B cell (primary cell): ENCODE measurements around the gene CNST. TPM values are rescaled to one million over a fixed set of nuclear protein-coding genes. Genes with fewer than 3 reads are reported as not detected.

ENCODE experiments used
- ATAC-seq: fragments of 200-7000 bp; cut with Tn5 transposase; one replicate; pipeline ENCODE4 v1.10.0; 2021; ENCODE audit warnings: low read depth, mild to moderate bottlenecking, moderate number of reproducible peaks, moderate library complexity
- CTCF ChIA-PET: fragments of 350-600 bp; sonication (Branson Sonifier 250); formaldehyde crosslinking; loops from one replicate; lab custom pipeline; 2021; ENCODE audit warnings: antibody characterized with exemption, inconsistent platforms; lab: Charles Lee
- POLR2A ChIA-PET: fragments of 350-600 bp; sonication (Branson Sonifier 250); formaldehyde crosslinking; loops from one replicate; lab custom pipeline; 2021; ENCODE audit warnings: antibody characterized with exemption; lab: Charles Lee
- DNase-seq: peaks from one replicate; pipeline ENCODE4 v3.0.0; 2013
- H2AFZ ChIP-seq: 2 replicates; pipeline ENCODE4 v1.6.1; 2012; ENCODE audit warnings: mild to moderate bottlenecking, low read depth, low read length; ENCODE audit not compliant: insufficient read depth, poor library complexity, severe bottlenecking
- H3K27ac ChIP-seq, 2 donors: 1 replicate in 1 of 2; 2 replicates in 1 of 2; pipeline ENCODE4 v1.5.1; 2012 to 2013; ENCODE audit warnings: low read length in 2 of 2, mild to moderate bottlenecking in 2 of 2, moderate library complexity in 1 of 2
- H3K27me3 ChIP-seq, 4 experiments: fragments of 200-600 bp in 1 of 4; sonication (generic) in 1 of 4; replicated peaks in 1 of 4; 1 replicate in 2 of 4; 2 replicates in 2 of 4; pipeline versions ENCODE4 v1.6.1 to v1.7.0; 2013 to 2016; ENCODE audit warnings: low read length in 3 of 4, mild to moderate bottlenecking in 2 of 4, mixed read lengths in 1 of 4, moderate library complexity in 1 of 4; ENCODE audit not compliant: insufficient read depth in 4 of 4, control insufficient read depth in 3 of 4; ENCODE audit errors: control extremely low read depth in 1 of 4
- H3K36me3 ChIP-seq, 2 experiments: replicated peaks in 1 of 2; 1 replicate in 1 of 2; 2 replicates in 1 of 2; pipeline versions ENCODE4 v1.6.1 to v1.7.1; 2013; ENCODE audit warnings: low read length in 1 of 2; ENCODE audit not compliant: insufficient read depth in 2 of 2, control insufficient read depth in 1 of 2; ENCODE audit errors: control extremely low read depth in 1 of 2, extremely low read depth in 1 of 2
- H3K4me1 ChIP-seq, 2 donors: fragments of 200-600 bp in 1 of 2; sonication (generic) in 1 of 2; 1 replicate in 1 of 2; 2 replicates in 1 of 2; pipeline versions ENCODE4 v1.5.1 to v1.6.1; 2013 to 2017; ENCODE audit warnings: low read length in 2 of 2; ENCODE audit not compliant: control insufficient read depth in 2 of 2, insufficient read depth in 2 of 2
- H3K4me2 ChIP-seq: replicated peaks from 2 replicates; pipeline ENCODE3; 2012; ENCODE audit warnings: mild to moderate bottlenecking, low read depth, low read length; ENCODE audit not compliant: poor library complexity, severe bottlenecking
- H3K4me3 ChIP-seq, 5 experiments: fragments of 200-600 bp in 1 of 5; sonication (generic) in 1 of 5; 1 replicate in 3 of 5; 2 replicates in 2 of 5; pipeline versions ENCODE4 v1.5.1 to v1.7.0; 2011 to 2016; ENCODE audit warnings: low read length in 4 of 5, mild to moderate bottlenecking in 4 of 5, low read depth in 2 of 5, control low read depth in 1 of 5, moderate library complexity in 1 of 5; ENCODE audit not compliant: insufficient read depth in 1 of 5; ENCODE audit errors: control extremely low read depth in 1 of 5, extremely low read depth in 1 of 5
- H3K79me2 ChIP-seq: fragments of 200-600 bp; sonication (generic); one replicate; pipeline ENCODE4 v1.6.0; 2016; ENCODE audit warnings: low read length; ENCODE audit not compliant: control insufficient read depth, insufficient read depth
- H3K9ac ChIP-seq: fragments of 200-600 bp; sonication (generic); 2 replicates; pipeline ENCODE4 v1.6.1; 2017; ENCODE audit warnings: mild to moderate bottlenecking, low read length, moderate library complexity
- H3K9me3 ChIP-seq, 3 donors: one replicate each; pipeline versions ENCODE4 v1.6.1 to v1.7.1; 2013; ENCODE audit warnings: low read length in 2 of 3; ENCODE audit not compliant: control insufficient read depth in 2 of 3, insufficient read depth in 1 of 3; ENCODE audit errors: control extremely low read depth in 1 of 3
- H4K20me1 ChIP-seq: 2 replicates; pipeline ENCODE4 v1.6.0; 2012; ENCODE audit warnings: mild to moderate bottlenecking, low read length; ENCODE audit not compliant: insufficient read depth, control insufficient read depth, poor library complexity, severe bottlenecking
- H3K27ac Mint-ChIP-seq: one replicate; pipeline ENCODE4 v1.8.0; 2021; ENCODE audit warnings: mixed read lengths
- H3K27me3 Mint-ChIP-seq: one replicate; pipeline ENCODE4 v1.8.0; 2021; ENCODE audit warnings: mixed read lengths
- H3K4me1 Mint-ChIP-seq: one replicate; pipeline ENCODE4 v1.8.0; 2021; ENCODE audit warnings: mixed read lengths
- H3K4me3 Mint-ChIP-seq: one replicate; pipeline ENCODE4 v1.8.0; 2021; ENCODE audit warnings: mixed read lengths
- H3K9me3 Mint-ChIP-seq: one replicate; pipeline ENCODE4 v1.8.0; 2022; ENCODE audit warnings: mixed read lengths; ENCODE audit not compliant: insufficient read depth
- CTCF ChIP-seq: fragments of 200-600 bp; IDR thresholded peaks from one replicate; pipeline ENCODE4 v1.8.0; 2022; ENCODE audit warnings: antibody characterized with exemption, mild to moderate bottlenecking
- EZH2 ChIP-seq: IDR thresholded peaks from 2 replicates; pipeline ENCODE4 v1.6.1; 2012; ENCODE audit warnings: borderline replicate concordance, low read depth, mild to moderate bottlenecking, moderate library complexity, low read length; ENCODE audit not compliant: insufficient read depth, poor library complexity, severe bottlenecking
- WGBS: methylation state at CpG from one replicate; pipeline ENCODE4 v1.1.5; 2013; ENCODE audit warnings: missing lambda C conversion rate; ENCODE audit not compliant: insufficient coverage; 5-methylcytosine and 5-hydroxymethylcytosine counted together
- intact Hi-C: fragments of 100-400 bp; cut with micrococcal nuclease; formaldehyde crosslinking; loops from one replicate; pipeline ENCODE4 v1.10.0; 2022
- polyA plus RNA-seq: library from polyadenylated mRNA; depleted of rRNA; stranded (reverse); fragments of >200 nt; gene quantifications from 2 replicates; pipeline ENCODE4 v1.2.3, GENCODE V29; 2012
- total RNA-seq, 2 donors: library from RNA; stranded (reverse); fragments of 120-200 nt in 1 of 2; gene quantifications; 1 replicate in 1 of 2; 2 replicates in 1 of 2; pipeline versions ENCODE4 v1.2.3 to v1.2.4, GENCODE V29; 2013 to 2022

The CNST gene
- total and polyA plus RNA-seq, 2 donors (not counting 1 experiment from before 2014, with no cell fraction given) = 26.9 to 54.0 TPM

GRCh38 chr1:246607462-246607861, 41.2 kb downstream of the CNST start:
- intact Hi-C loops = no loop called here
- 94% methylated on average over 18 of the region's 19 CpGs for WGBS

More at GRCh38 chr1:246607462-246607861, 41.2 kb downstream of the CNST start:
- Histone ChIP-seq H4K20me1 (peaks cover 83% of the 10 kb centered on the region), H3K4me1 (no peaks in the 10 kb centered on the region), H3K9ac (no peak overlapping the region), H3K79me2 (peaks cover 79% of the 10 kb centered on the region), H3K27ac (no peak overlapping the region), H2AFZ (no peak overlapping the region), H3K4me2 (no peak overlapping the region), H3K27me3 (no peaks in the 10 kb centered on the region), H3K4me3 (no peak overlapping the region), H3K9me3 (peaks cover 0 to 3% (median 0%) of the 10 kb centered on the region in 3 donors), H3K36me3 (peaks cover 3 to 10% of the 10 kb centered on the region in 2 experiments)
- TF ChIP-seq EZH2 = no peak
- no peak for TF ChIP-seq CTCF
- H3K27ac Mint-ChIP-seq = no peak overlapping the region
- DNase-seq = no peak
- ChIA-PET CTCF (no interaction called here), POLR2A (no interaction called here)
- peaks cover 39% of the 10 kb centered on the region for H3K4me1 Mint-ChIP-seq
- no peaks in the 10 kb centered on the region for H3K9me3 Mint-ChIP-seq
- ATAC-seq = no peak
- H3K4me3 Mint-ChIP-seq = no peak overlapping the region
- H3K27me3 Mint-ChIP-seq = no peaks in the 10 kb centered on the region
